Spinal cord (tissue), 10 donors: ENCODE data around the gene VASH1. TPM values are rescaled to one million over a fixed set of nuclear protein-coding genes. Genes with fewer than 3 reads are reported as not detected.

Experiments
- DNase-seq, 6 donors: peaks; one replicate each; pipeline versions ENCODE4 v3.0.0 to v3.0.0-alpha.2; 2013 to 2015; ENCODE audit warnings: low spot score in 6 of 6, low read depth in 4 of 6
- H3K27ac ChIP-seq: one replicate; pipeline ENCODE4 v1.5.1; 2013; ENCODE audit warnings: low read depth, low read length, control low read depth
- H3K27me3 ChIP-seq: one replicate; pipeline ENCODE4 v1.6.1; 2013; ENCODE audit warnings: low read length; ENCODE audit not compliant: control insufficient read depth, insufficient read depth
- H3K36me3 ChIP-seq: one replicate; pipeline ENCODE4 v1.6.1; 2013; ENCODE audit warnings: low read length; ENCODE audit not compliant: control insufficient read depth, insufficient read depth
- H3K4me1 ChIP-seq: one replicate; pipeline ENCODE4 v1.6.1; 2013; ENCODE audit warnings: low read length; ENCODE audit not compliant: control insufficient read depth, insufficient read depth
- H3K4me3 ChIP-seq: one replicate; pipeline ENCODE4 v1.5.1; 2013; ENCODE audit warnings: low read depth, low read length, control low read depth
- H3K9me3 ChIP-seq: one replicate; pipeline ENCODE4 v1.6.1; 2013; ENCODE audit warnings: low read length; ENCODE audit not compliant: control insufficient read depth, insufficient read depth
- WGBS: methylation state at CpG from one replicate; pipeline ENCODE4 v1.1.5; 2013; ENCODE audit warnings: missing lambda C conversion rate; ENCODE audit not compliant: insufficient coverage; 5-methylcytosine and 5-hydroxymethylcytosine counted together
- polyA plus RNA-seq, 2 donors: library from polyadenylated mRNA; unstranded; fragments of 120-200 nt; gene quantifications; one replicate each; pipeline ENCODE4 v1.2.1, GENCODE V29; 2013; ENCODE audit not compliant: insufficient read length in 2 of 2
- total RNA-seq, 2 donors: library from RNA; depleted of rRNA in 1 of 2; stranded (reverse); fragments of 120-200 nt in 1 of 2; fragments of >200 nt in 1 of 2; gene quantifications; one replicate each; pipeline versions ENCODE4 v1.2.3 to v1.2.4, GENCODE V29; 2013 to 2014
- donor health status: healthy.

VASH1 gene
- total and polyA plus RNA-seq, 4 donors: 26.3 to 91.0 (median 58.2) TPM

GRCh38 chr14:76736514-76736913 lies 24.8 kb upstream of the VASH1 start:
- no peak for DNase-seq
- no peaks in the 10 kb centered on the region for H3K4me1 ChIP-seq

DNA sequence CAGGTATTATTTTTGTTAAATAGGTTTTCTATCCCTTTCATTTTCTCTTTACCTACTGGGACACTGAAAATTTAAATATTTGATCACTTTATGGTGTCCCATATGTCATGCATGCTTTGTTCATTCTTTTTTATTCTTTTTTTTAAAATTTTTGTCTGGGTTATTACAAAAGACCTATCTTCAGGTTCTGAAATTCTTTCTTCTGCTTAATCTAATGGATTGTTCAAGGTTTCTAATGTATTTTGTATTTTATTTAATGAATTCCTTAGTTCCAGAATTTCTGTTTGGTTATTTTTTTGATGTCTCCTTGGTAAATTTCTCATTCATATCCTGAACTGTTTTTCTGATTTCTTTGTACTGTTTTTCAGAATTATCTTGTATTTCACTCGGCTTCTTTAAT lies 20.2 kb upstream of the VASH1 start:
- no CpG with 5 or more reads among the region's 1 CpG for WGBS
- Histone ChIP-seq H3K27me3 (no peaks in the 10 kb centered on the region), H3K4me3 (no peak overlapping the region), H3K4me1 (no peaks in the 10 kb centered on the region), H3K36me3 (peaks cover 2% of the 10 kb centered on the region), H3K27ac (no peak overlapping the region), H3K9me3 (peaks cover 18% of the 10 kb centered on the region)
- no peak for DNase-seq

More at GRCh38 chr14:76736514-76736913, 24.8 kb upstream of the VASH1 start:
- H3K27ac ChIP-seq: no peak overlapping the region
- H3K36me3 ChIP-seq: no peaks in the 10 kb centered on the region
- peaks cover 15% of the 10 kb centered on the region for H3K9me3 ChIP-seq
- H3K27me3 ChIP-seq: no peaks in the 10 kb centered on the region
- H3K4me3 ChIP-seq: no peak overlapping the region

DNA sequence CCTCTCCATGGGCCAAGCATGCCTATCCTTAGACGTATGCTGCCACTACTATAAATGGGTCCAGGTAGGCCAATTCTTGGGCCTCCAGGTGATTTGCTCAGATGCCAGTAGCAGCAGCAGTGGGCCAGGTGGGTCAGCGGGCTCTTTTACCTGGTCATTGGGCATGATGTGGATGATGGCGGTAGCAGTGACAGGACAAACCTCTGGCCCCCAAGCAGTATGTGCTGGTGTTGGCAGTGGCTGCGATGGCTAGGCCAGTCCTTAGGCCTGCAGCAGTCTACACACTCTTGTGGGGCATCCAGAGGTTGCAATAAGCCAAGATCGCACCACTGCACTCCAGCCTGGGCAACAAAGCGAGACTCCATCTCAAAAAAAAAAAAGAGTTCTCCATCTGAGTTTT lies 19.1 kb upstream of the VASH1 start:
- Histone ChIP-seq H3K4me3 (no peak overlapping the region), H3K9me3 (peaks cover 18% of the 10 kb centered on the region), H3K27ac (no peak overlapping the region), H3K36me3 (peaks cover 2% of the 10 kb centered on the region), H3K27me3 (no peaks in the 10 kb centered on the region), H3K4me1 (no peaks in the 10 kb centered on the region)
- 98% methylated on average over 6 of the region's 6 CpGs for WGBS
- DNase-seq: no peak

DNA sequence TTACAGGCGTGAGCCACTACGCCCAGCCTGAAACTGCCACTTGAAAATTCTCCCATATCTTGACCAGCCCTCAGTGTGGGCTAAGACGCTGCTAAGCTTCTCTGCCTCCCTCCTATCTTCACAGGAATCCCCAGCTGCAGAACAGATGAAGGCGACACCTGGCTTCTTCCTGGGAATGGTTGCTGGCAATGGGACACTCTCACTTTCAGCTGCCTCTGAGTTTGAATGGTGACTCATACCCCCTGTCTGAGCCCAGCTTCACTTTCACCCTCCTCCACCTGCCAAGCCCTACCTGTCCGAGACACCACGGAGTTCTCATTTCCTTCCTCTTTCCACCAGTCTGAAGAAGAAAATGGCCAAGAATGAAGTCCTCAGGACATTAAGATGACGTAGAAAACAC lies 18.3 kb upstream of the VASH1 start:
- Histone ChIP-seq H3K27ac (no peak overlapping the region), H3K4me1 (no peaks in the 10 kb centered on the region), H3K4me3 (no peak overlapping the region), H3K27me3 (no peaks in the 10 kb centered on the region), H3K36me3 (peaks cover 2% of the 10 kb centered on the region), H3K9me3 (peaks cover 16% of the 10 kb centered on the region)
- no peak for DNase-seq
- WGBS: 93% methylated on average over 7 of the region's 7 CpGs

DNA sequence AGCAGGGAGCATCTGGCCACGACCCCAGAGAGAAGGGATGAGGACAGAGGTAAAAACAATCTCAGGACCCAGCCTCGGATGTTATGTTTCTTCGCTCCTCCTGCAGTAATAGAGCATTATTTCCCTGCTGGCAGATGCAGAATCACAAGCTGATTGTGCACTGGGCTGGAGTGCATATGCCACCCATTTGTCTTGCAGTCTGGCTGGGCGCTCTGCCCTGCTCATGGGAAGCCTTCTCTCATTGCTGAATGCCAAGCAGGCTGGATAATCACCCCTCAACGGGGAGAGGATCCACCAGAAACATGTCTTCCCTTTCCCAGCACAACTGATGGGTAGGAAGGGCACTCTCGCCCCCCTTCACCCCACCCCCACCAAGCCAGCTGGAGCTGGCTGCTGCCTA lies 8.5 kb upstream of the VASH1 start:
- H3K4me1 ChIP-seq: peaks cover 22% of the 10 kb centered on the region
- H3K27me3 ChIP-seq: no peaks in the 10 kb centered on the region
- H3K27ac ChIP-seq: peak overlapping the region; percentile 37
- H3K4me3 ChIP-seq: no peak overlapping the region
- 20% methylated on average over 3 of the region's 6 CpGs for WGBS
- H3K36me3 ChIP-seq: no peaks in the 10 kb centered on the region
- H3K9me3 ChIP-seq: no peaks in the 10 kb centered on the region
- peak in 3 of 6 donors; percentile 45 to 94 (median 89) for DNase-seq

- Histone ChIP-seq H3K4me3 (no peak overlapping the region), H3K9me3 (no peaks in the 10 kb centered on the region), H3K27ac (no peak overlapping the region), H3K4me1 (peaks cover 22% of the 10 kb centered on the region), H3K27me3 (no peaks in the 10 kb centered on the region), H3K36me3 (no peaks in the 10 kb centered on the region)
- DNase-seq: no peak
- 88% methylated on average over 5 of the region's 7 CpGs for WGBS
Observed at GRCh38 chr14:76753541-76754198, 7.6 kb upstream of the VASH1 start.

GRCh38 chr14:76754586-76754985 lies 6.7 kb upstream of the VASH1 start:
- WGBS: 92% methylated on average over 2 of the region's 7 CpGs

DNA sequence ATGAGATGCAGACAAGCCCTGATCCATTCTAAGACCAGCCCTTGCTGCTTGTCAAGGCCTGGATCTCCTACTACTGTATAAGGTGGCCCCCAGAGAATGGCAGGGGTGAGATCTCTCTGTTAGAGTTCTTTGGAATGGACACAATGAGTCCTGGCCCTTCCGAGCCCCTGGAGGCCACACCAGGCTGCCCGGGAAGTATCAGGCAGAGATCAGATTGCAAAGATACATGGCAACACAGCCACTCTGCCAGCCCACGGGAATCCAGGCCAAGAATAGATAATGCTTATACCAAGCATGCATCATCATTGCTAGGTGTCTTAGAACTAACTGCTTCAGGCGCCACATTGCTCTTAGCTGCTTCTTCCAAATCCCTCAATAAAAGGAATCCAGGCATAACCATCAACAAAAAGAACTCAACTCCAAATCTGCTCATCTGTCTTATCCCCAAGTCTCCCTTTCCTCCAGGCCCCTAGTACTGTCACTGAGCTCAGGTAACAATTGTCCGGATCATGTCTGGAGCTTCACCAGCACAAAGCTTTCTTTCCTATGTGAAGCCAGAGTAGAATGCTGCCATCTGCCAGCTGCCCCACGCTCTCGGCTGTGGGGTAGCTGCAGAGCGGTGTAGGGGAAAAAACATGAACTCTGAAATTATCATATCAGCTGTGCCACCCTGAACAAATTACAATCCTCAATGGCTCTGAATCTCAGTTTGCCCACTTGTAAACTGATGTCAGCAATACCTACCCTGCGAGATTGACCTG lies 5.5 kb upstream of the VASH1 start:
- 68% methylated on average over 6 of the region's 9 CpGs for WGBS

More at GRCh38 chr14:76754586-76754985, 6.7 kb upstream of the VASH1 start:
- no peak overlapping the region for H3K4me3 ChIP-seq
- no peak overlapping the region for H3K27ac ChIP-seq
- no peak for DNase-seq
- H3K27me3 ChIP-seq: no peaks in the 10 kb centered on the region
- no peaks in the 10 kb centered on the region for H3K36me3 ChIP-seq
- H3K4me1 ChIP-seq: peaks cover 24% of the 10 kb centered on the region
- no peaks in the 10 kb centered on the region for H3K9me3 ChIP-seq

DNA sequence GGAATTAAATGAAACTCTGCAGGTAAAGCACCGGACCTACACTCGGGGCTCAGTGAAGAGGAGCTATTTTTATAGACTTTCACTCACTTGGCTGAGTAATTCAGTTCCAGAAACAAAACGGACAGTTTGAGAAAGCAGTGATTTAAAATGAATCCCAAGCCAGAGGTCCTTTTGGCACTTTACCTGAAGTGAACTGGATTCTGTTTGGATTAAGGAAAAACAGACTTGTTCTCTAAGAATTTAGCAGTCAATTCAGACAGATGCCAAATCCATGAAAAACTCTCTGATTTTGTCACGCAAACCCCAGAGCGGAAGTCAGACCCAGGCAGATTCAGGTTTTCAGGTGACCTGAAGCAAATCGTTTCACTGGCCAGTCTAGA lies 4.9 kb upstream of the VASH1 start:
- peak in 1 of 6 donors; percentile 4 for DNase-seq
- no peak overlapping the region for H3K4me3 ChIP-seq
- 69% methylated on average over 6 of the region's 6 CpGs for WGBS

More for the DNA sequence above, 5.5 kb upstream of the VASH1 start:
- DNase-seq: peak in 1 of 6 donors; percentile 10
- no peaks in the 10 kb centered on the region for H3K27me3 ChIP-seq
- no peak overlapping the region for H3K4me3 ChIP-seq
- no peak overlapping the region for H3K27ac ChIP-seq
- no peaks in the 10 kb centered on the region for H3K36me3 ChIP-seq
- H3K4me1 ChIP-seq: peaks cover 30% of the 10 kb centered on the region
- no peaks in the 10 kb centered on the region for H3K9me3 ChIP-seq

DNA sequence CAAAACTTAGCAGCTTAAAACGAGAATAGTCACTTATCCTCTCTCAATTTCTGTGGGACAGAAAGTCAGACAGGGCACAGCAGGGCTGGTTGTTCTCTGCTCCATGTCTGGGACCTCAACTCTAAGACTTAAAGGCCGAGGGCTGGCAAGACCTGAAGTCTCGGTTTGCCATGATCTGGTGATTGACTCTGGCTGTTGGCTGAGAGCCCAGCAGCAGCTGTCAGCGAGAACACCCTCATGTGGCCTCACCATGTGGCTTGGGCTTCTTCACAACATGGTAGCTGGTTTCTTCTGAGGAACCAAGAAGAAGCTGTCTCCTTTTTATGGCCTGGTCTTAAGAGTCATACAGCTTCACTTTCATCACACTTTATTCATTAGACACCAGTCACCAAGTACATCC lies 1.7 kb upstream of the VASH1 start:
- DNase-seq: peak in 1 of 6 donors; percentile 13
- Histone ChIP-seq H3K27me3 (no peaks in the 10 kb centered on the region), H3K27ac (no peak overlapping the region), H3K4me1 (peaks cover 33% of the 10 kb centered on the region), H3K36me3 (no peaks in the 10 kb centered on the region), H3K4me3 (no peak overlapping the region), H3K9me3 (no peaks in the 10 kb centered on the region)
- WGBS: 56% methylated on average over 4 of the region's 4 CpGs

More for the DNA sequence above, 4.9 kb upstream of the VASH1 start:
- Histone ChIP-seq H3K36me3 (no peaks in the 10 kb centered on the region), H3K27me3 (no peaks in the 10 kb centered on the region), H3K27ac (no peak overlapping the region), H3K4me1 (peaks cover 34% of the 10 kb centered on the region), H3K9me3 (no peaks in the 10 kb centered on the region)
